Tongue (tissue), 2 donors: ENCODE data around the gene ADCY2. TPM values are rescaled to one million over a fixed set of nuclear protein-coding genes. Genes with fewer than 3 reads are reported as not detected.
A peak's percentile ranks its signal among the peaks of the same experiment; 100 is the strongest.

Experiments
- DNase-seq: peaks from one replicate; pipeline ENCODE4 v3.0.0-alpha.2; 2015
- total RNA-seq: library from RNA; depleted of rRNA; stranded (reverse); fragments of >200 nt; gene quantifications from one replicate; pipeline ENCODE4 v1.2.3, GENCODE V29; 2014

The ADCY2 gene
- total RNA-seq, result 41.3 TPM

DNA sequence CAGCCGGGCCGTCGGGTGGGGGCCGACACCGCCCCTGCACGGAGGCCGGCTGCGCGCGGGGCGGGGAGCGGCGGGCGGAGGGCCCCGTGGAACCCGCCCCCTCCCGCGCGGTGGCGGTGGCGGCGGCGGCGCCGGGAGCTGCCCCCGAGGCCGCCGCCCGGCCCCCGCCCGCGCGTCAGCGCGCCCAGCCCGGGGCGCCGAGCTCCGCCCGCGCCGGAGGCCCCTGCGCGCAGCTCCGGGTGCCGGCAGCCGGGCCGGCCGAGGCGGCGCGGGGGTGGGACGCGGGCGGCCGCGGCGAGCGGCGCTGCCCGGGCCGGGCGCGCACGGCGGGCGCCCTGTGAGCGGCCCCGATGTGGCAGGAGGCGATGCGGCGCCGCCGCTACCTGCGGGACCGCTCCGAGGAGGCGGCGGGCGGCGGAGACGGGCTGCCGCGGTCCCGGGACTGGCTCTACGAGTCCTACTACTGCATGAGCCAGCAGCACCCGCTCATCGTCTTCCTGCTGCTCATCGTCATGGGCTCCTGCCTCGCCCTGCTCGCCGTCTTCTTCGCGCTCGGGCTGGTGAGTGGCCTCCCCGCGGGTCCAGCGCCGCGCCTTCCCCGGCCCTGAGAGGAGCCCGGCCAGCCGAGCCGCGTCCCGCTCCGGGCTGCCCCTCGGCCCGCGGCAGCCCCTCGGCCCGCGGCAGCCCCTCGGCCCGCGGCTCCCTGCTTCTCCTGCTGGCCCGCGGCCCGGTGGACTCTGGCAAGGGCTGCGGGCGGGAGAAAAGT, at the start of gene ADCY2:
TSS of gene ADCY2 (plus strand) at position 192 of the 766 bp plus-strand sequence. CDS start at position 351, 159 bp downstream.
- DNase-seq, result no peak

DNA sequence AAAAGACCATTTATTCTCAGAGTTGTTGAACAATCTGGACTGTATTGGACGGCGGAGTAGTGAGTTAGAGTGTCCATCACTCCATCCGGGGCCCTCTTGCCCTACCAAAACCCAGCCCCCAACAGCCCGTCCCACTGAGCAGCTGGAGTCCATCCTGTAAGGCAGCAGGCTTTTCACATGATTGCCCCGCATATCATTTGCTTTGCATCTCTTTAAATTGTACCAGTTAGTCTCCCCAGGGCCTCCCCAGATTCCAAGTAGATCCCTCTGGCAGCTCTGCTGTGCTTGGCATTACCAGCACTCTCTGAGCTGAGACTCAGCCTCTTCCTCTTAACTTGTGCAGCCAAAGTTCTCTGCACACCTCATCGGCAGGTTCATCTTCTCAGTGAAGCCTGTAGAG, 48.6 kb upstream of the ADCY2 start:
- DNase-seq, result no peak

DNA sequence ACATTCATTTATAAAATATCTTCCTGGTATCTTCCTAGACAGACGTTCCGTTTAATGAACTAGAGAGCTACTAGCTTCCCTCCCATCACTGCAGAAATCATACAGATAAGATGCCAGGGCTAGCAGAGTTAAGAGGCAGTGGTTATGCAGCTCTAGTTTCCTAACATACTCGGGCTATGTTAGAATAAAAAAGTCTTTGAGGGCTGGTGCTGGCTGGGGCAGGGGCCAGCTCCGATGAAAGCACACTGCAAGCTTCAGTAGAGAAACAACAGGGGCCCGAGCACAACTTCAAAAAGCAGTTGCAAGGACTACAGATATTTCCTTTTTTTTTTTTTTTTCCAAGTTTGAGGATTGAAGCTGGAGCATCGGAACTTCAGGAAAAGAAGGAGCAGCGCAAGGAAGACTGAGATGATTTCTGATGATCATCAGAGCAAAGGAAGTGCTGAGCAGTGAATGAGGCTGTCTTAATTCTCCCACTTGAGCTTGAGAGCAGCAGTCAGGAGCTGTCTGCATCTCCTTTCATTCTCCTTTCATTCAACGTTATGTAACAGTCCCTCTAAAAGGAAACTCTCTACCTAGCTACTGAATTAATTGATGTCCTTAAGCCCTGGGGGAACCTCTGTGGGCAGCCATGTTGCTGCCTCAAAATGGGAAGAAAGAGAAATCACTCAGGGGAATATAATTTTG, 47.6 kb upstream of the ADCY2 start:
- DNase-seq, result peak; percentile 5

DNA sequence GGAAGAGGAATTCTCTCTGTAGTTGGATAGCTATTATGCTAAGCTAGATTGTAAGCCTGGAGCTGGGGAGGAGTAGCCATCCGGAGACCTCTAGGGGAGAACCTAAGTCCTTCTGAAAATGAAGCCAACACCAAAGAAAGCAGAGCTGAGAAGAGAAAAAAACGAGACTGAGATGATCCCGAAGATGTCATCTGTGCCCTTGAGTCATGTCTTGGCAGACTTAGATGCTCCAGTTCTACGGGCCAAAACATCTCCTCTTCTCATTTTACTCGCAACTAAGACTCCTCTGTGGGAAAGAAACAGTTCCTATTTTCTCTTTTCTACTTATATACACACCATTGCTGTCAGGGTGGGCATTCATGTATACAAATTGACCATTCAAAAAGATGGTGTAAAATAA, 34.3 kb upstream of the ADCY2 start:
- DNase-seq, result no peak

DNA sequence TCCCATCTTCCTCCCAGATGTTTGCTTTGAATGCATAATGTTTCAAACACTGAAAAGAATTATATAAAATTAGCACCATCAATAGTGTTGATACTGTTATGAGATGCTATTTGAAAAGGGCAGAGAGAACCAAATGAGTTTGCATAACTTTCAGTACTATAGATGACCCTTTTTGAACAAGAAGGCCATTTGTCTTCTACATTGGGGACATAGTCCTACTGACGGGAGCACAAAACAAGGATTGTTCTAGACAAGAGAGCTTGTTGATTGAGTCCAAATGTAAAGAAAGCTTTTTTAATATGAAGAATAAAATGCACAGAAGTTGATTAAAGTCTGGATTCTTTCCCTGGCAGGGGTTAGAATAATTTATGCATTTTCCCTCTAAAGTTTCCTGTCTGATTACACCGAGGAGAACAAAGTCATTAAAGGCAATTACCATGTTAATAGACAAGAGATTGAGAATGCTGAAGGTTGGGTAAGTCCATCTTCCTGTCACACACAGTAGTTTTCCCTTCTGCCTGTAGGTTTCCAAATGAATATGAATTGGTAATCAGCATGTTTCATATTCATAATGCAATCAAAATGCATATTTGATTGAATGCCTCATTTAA, 32.8 kb upstream of the ADCY2 start:
- DNase-seq, result no peak

DNA sequence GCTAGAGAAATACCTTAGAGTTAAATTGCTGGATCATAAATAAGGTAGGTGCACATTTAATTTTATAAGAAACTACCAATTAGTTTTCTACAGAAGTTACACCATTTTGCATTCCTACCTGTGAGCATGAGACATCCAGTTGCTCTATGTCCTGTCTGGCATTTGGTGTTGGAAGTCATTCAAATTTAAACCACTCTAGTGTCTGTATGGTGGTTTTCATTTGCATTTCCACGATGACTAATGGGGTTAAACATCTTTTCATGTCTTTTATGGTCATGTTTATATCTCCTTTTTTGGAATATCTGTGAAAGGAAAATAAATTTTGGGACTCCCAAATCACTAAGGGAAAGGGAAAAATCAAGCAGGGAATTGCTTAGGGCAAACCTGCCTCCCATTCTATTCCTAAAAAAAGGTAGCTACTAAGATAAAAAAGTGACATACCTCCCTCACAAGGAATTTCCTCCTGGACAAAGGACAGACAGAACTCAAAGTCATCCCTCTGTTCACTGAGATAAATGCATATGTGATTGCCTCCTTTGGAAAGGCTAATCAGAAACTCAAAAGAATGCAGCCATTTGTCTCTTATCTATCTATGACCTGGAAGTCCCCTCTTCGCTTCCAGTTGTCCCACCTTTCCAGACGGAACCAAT, 31.6 kb upstream of the ADCY2 start:
- no peak for DNase-seq

DNA sequence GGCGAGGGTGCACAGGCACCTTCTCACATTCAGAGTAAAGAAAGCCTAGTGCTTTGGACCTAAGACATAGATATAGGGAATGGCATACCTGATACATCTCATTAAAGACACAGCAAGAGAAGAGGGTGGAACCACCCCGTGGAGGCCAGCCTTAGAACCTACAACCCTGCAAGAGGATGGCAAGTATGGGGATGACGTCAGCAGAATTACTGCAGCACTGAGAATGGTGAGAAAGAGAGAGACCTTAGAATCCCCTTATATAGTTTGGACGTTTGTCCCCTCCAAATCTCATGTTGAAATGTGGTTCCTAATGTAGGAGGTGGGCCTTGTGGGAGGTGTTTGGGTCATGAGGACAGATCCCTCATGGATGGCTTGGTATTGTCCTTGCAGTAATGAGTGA, 28.2 kb upstream of the ADCY2 start:
- DNase-seq, result no peak

DNA sequence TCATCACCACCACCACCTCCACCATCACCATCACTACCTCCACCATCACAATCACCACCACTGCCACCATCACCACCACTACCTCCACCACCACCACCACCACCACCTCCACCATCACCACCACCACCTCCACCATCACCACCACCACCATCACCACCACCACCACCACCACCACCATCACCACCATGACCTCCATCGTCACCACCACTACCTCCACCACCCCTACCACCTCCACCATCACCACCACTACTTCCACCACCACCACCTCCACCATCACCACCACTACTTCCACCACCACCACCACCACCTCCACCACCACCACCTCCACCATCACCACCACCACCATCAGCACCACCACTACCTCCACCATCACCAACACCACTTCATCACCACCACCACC, 23.5 kb upstream of the ADCY2 start:
- no peak for DNase-seq

DNA sequence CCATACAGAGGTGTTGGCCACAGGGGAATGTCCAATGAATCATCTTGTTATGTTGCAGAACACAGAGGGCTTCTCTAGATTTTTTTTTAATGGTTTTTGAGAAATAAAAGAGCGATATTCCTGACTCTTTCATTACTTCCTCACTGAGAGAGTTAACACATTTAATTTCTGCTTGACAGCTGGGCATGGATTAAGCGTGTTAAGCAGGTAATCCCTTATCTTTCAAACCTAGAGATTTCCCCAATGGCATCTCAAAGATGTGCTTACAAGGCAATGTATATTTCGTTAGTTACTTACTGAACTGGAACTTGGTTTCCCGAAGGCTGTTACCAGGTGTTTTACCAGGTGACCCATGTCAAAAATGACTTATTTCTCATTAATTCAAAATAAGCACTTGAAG, 21.8 kb upstream of the ADCY2 start:
- DNase-seq, result no peak

DNA sequence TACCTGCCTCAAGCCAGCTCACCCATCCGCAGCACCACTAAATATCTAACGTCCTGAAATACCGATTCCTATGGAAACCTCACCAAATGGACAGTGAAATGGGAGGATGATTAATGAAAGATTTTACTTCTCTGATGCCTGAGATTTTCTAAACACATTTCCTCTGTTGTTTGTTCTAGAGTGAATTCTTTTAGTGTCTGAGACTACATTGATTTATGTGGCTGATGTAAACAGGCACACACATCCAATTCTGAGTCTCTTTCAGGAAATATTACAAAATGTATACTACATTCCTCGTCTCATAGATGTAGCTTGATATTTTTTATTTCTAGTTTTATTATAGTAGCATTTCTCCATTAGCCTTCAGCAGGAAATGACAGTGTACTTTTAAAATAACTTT, 20.5 kb upstream of the ADCY2 start:
- no peak for DNase-seq

DNA sequence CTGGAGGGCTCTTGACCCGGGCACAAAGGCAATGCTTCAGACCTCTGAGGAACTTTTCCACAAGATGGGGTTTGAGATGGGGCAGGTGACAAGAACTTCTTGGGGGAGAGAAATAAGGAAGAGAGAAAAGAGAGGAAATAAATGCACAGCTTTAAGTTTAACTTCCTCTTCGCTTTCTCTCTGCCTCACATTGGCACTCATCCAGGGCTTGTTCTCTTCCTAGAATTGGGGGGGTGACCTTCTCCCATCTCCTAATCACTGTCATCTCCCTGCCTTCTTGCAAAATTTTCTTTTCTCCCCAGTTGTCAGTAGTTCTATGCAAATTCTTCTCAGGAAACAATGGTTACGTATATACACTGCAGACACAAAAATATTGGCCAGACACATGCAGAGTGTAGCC, 19.1 kb upstream of the ADCY2 start:
- DNase-seq, result no peak

DNA sequence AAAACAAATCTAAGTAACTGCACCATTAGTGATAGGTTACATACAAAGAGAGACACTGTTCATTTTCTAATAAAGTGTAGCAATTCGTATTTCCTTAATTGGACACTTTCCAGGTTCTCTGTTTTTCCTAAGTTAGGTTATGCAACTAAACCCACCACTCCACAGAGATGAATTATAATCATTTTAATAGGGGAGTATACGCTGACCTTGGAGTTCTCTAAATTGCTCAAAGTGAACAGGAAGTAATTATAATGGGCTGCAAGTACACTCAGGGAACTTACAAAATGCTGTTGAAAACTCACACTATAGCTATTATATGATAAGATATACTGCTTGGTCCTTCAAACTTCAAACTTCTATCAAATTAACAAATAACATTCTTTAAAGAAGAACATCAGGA, 18.2 kb upstream of the ADCY2 start:
- DNase-seq, result no peak

DNA sequence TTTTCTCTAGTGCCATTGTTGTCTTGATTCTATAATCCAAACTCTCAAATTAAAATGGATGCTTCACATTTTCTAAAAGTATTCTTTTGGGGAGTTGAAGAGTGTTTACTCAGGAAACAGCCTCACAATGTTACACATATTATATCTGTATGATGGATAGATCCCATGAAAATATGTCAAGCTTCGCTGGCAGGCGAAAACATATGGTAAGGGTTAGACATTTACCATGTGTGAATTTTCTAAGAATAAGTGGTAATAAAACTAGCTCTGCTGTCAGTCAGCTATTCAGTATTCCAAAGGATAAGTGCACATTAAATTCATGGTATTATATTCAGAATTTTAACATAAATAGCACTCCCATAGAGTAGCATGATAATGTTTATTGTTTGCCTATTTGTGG, 13.3 kb upstream of the ADCY2 start:
- no peak for DNase-seq

DNA sequence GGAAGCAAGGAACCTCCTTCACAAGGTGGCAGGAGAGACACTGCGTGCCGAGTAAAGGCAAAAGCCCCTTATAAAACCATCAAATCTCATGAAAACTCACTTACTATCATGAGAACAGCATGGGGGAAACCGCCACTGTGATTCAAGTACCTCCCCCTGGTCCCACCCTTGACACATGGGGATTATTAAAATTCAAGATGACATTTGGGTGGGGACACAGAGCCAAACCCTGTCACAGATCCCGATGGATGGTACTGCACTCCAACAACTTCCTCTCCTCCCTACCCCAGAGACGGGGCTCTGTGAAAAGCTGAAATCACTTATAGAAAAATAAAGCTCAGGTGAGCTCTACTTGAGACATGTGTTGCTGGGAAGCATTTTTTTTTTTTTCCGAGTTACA, 10.3 kb upstream of the ADCY2 start:
- DNase-seq, result no peak

DNA sequence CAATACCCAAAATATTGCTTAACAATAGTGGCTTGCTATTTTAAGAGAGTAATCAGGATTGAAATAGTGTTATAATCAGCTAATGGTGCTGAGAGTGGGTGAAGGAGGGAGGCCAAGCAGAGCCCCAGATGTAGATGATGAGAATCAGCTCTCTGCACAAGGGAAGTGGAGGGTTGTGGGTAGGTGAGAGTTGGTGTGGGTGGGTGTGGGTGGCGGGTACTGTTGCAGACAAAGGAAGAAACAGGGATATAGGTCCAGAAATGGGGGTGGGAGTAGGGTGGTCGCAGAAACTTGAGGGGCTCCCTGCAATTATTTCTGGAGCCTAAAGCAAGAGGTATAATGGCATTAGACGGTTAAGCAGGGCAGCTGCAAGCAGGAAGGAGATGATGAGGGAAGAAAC, 7.4 kb upstream of the ADCY2 start:
- DNase-seq, result no peak

DNA sequence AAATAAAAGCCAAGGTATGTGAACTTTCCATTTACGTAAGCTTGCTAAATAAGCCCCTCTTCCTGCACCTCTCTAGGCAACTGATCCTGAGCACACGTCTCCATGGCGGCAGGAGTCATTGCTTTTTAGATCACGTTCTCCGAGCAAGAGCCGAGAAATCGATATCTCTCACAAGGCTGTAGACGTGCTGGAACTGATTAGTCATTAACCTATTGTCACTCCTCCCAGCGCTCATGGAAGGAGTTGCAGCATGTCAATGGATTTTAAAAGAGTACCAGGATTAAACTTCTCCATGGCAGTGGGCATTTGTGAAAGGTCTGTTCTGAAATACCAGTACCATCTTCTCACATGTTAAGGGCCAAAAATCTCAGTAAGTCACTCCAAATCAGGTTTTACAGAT, 4.7 kb upstream of the ADCY2 start:
- DNase-seq, result no peak

DNA sequence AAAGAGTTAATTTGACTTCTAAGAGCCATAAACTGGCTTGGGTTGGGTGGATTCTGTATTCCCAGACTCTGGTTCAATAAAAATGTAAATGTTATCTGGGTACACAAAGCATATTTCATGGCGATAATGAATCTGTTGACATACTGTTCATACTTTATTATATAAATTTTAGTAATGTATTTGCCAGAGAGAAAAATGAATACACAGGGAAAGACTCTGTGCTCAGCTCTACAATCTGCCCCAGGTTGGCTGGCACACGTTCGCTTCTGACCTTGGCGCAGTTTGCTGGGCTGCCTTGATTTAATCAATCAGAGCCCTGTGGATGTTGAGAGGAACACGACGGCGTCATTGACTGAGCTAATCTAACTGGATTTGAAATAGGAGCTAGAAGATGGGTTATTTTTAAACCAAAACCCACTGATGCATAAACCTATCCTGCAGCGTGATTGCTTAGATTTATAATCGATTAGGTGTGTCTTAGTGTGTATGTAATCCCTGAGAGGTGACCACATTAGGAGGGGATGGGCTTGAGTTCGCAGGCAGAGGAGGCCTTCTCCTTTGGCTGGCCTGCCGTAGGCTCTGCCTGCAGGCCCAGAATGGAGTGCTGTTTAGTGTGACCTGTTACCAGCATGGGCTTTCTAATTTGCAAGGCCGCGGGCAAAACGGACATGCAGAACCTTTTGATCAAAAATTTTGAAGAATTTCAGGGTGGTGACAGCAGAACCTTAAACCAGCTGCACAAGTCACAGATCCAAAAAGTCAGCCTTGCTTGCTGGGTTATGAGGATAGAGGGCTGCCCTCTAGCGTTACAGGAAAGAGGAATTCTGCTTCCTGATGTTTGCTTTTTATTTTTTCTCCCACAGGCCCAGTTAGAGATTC, 3.9 kb upstream of the ADCY2 start:
- DNase-seq, result peak; percentile 70

DNA sequence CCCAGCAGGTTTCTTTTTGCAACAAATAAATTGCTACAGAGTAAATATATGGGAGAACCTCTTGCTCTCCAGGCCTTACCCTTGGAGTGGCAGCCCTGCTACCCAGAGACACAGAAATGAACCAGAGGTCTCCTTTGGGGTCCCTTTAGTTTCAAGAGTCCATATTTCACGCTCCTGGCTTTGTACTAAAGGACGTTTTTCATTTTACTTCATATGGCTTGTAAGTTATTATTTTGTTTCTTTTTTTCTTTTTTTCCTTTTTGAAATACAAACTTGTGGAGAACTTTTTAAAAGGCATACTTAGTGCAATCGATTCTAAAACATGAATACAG, 3.3 kb upstream of the ADCY2 start:
- no peak for DNase-seq

DNA sequence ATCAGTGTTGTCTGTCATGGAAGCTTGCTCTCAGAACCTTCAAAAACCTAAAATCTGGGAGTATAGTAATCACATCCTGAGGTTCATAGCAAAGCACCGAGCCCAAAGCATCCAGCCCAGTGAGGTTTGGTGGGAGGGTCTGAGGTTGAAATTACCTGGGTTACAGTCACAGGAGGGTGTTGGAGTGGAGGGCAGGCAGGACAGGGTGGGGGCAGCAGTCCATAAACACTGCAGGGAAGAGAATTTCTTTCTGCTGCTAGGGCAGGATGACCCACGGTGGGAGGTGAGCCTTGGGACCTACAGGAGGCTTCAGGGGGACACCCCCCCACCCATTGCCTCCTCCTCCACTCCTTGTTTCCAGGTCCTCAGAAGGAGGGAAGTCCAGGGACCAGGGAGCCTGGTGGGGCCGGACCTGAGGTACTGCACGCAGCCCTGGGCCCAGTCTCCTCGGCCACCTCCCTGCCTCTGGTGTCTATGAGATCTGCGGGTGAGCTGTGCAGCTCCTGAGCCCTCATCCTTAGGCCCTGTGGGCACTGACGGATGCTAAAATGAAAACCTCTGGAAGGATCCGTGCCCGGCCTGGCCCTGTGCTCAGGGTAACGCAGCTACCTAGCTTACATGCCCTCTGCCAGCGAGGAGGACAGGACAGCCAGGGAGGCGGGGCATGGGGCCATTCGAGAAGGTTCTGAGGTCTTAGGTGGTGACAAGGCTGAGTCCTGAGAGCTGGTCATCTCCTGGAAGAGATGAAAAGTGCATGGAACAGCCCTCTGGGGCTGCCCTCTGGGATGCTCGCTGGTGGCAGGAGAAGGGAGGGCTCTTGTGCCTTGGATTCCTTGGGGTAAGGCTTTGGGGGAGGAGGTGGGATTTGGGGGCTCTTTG, 1.8 kb upstream of the ADCY2 start:
- no peak for DNase-seq

DNA sequence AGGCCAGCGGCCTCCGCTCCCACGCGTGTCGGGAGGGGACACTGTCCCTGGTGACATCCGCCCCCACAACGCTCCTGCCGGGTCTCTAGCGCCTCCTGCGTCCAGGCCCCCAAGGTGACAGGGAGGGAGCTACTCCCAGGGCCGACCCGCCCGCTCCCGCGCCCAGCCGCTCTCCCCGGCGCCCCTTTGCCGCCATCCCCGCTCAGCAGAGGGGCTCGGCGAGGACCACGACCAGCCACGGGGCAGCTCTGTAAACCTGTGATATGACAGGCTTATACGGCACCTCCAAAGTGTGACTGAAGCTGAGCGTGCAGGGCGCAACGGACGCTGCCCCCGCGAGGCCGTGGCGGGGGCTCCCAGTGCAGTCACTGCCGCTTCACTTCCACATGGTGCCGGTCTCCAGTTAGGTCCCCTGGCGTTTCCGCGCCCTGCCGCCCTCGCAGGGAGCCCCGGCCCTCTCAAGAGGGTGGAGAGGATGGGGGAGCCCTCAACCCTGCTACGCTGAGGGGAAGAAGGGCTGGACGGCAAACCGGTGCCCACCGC, 978 bp upstream of the ADCY2 start:
- no peak for DNase-seq

DNA sequence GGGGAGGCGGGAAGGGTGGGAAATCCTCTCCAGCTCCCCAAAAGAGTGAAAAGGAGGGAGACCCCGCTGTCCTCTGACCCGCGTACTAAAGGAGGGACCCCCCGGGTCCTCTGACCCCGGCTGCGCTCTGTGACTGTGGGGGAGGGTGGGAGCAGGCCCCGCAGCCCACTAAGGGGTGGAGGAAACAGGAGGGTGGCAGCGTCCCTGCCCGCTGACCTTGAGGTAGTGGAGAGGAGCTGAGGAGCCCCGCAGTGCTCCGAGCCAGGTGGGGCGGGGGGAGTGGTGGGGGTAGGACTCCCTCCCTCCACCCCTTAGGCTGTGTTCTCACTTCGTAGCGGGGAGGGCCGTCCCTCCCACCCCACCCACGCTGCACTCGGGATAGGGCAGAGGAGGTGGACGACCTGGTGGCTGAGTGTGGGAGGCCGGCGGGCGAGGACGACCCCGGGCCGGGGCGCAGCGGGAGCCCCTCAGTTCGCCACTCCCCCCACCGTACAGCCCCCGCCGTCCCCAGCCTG, 449 bp upstream of the ADCY2 start:
- no peak for DNase-seq
